Peyer's patch (tissue), 4 donors: ENCODE data around the gene MOB4.

Experiments used
- CTCF ChIP-seq, 6 experiments: fragments of 450-650 bp in 4 of 6; fragments of 200-600 bp in 2 of 6; sonication (generic) in 1 of 6; IDR thresholded peaks; one replicate each; pipeline ENCODE4 v1.5.1; 2017 to 2019; ENCODE audit warnings: antibody characterized with exemption in 6 of 6, mild to moderate bottlenecking in 3 of 6, moderate library complexity in 1 of 6
- POLR2A ChIP-seq, 2 donors: fragments of 450-650 bp; IDR thresholded peaks; one replicate each; pipeline ENCODE4 v1.5.1; 2017; ENCODE audit warnings: antibody characterized with exemption in 2 of 2, mild to moderate bottlenecking in 2 of 2, moderate library complexity in 2 of 2

DNA sequence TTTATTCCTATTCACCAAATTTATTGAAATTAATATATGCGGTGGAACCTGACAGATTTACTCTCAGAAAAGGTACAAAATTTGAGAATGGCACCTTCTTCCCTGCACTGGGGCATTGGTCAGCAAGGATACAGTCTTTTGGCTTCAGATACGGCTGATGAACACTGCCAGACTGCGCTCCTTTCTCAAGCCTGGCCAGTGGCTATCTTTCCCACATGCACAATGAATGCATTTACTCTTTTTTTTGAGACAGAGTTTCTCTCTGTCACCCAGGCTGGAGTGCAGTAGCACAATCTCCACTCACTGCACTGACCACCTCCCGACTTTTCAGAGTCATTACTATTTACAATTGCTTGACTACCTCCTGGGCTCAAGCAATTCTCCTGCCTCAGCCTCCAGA is 61.6 kb downstream of the MOB4 start:
- TF ChIP-seq POLR2A (IDR thresholded peaks at IDR 0.05) (no peak), CTCF (IDR thresholded peaks at IDR 0.05) (no peak)
